ENCODE measurements around the gene TRIOBP. TPM values are rescaled to one million over a fixed set of nuclear protein-coding genes. Genes with fewer than 3 reads are reported as not detected.
A peak's percentile ranks its signal among the peaks of the same experiment; 100 is the strongest.

Gene TRIOBP
- total RNA-seq, 1 donor from 2014 or later, result 53.2 TPM

GRCh38 chr22:37749831-37750595 is 53.2 kb downstream of the TRIOBP start:
- Mint-ChIP-seq H3K27me3 (ENCODE audit: low read depth) (no peaks in the 10 kb centered on the region), H3K9me3 (no peaks in the 10 kb centered on the region), H3K4me3 (peak overlapping the region; percentile 61), H3K36me3 (ENCODE audit: low read depth) (no peaks in the 10 kb centered on the region), H3K4me1 (peaks cover 36% of the 10 kb centered on the region), H3K27ac (ENCODE audit: unreplicated experiment) (no peak overlapping the region)
- TF ChIP-seq, protein P1, sequence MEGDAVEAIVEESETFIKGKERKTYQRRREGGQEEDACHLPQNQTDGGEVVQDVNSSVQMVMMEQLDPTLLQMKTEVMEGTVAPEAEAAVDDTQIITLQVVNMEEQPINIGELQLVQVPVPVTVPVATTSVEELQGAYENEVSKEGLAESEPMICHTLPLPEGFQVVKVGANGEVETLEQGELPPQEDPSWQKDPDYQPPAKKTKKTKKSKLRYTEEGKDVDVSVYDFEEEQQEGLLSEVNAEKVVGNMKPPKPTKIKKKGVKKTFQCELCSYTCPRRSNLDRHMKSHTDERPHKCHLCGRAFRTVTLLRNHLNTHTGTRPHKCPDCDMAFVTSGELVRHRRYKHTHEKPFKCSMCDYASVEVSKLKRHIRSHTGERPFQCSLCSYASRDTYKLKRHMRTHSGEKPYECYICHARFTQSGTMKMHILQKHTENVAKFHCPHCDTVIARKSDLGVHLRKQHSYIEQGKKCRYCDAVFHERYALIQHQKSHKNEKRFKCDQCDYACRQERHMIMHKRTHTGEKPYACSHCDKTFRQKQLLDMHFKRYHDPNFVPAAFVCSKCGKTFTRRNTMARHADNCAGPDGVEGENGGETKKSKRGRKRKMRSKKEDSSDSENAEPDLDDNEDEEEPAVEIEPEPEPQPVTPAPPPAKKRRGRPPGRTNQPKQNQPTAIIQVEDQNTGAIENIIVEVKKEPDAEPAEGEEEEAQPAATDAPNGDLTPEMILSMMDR (conservative IDR thresholded peaks at IDR 0.05), result no peak
- DNase-seq (ENCODE audit: low read depth, low spot score), result no peak

DNA sequence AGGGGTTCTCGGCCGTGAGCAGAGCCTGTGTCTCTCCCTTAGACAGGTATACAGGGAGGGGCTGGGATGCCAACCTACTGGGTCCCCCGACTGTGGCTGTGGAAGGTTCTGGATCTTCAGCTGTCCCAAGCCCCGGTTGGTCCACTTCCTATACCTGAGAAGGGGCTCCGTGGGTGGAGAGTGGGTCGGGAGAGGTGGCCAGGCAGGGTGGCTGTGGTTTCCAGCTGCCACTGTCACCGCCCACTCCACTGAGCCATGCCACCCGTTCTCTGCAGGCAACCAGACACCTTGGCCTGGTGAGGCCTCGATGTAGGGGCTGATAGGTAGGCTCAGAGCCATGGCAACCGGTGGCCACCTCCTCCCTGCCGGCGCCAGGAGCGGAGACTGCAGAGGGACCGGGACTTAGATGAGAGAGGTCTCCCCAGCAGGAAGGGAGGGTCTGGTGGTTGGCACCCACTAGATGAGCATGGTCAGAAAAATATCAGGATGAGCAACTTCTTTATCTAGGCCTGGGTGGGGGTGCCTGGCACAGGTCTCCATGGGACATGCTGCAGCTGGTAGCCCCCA is 53.8 kb downstream of the TRIOBP start:
- Mint-ChIP-seq H3K4me1 (peaks cover 30% of the 10 kb centered on the region), H3K27me3 (ENCODE audit: low read depth) (no peaks in the 10 kb centered on the region), H3K36me3 (ENCODE audit: low read depth) (no peaks in the 10 kb centered on the region), H3K27ac (ENCODE audit: unreplicated experiment) (no peak overlapping the region), H3K4me3 (no peak overlapping the region), H3K9me3 (no peaks in the 10 kb centered on the region)
- TF ChIP-seq, protein P1 (conservative IDR thresholded peaks at IDR 0.05), result no peak
- DNase-seq (ENCODE audit: low read depth, low spot score), result no peak

DNA sequence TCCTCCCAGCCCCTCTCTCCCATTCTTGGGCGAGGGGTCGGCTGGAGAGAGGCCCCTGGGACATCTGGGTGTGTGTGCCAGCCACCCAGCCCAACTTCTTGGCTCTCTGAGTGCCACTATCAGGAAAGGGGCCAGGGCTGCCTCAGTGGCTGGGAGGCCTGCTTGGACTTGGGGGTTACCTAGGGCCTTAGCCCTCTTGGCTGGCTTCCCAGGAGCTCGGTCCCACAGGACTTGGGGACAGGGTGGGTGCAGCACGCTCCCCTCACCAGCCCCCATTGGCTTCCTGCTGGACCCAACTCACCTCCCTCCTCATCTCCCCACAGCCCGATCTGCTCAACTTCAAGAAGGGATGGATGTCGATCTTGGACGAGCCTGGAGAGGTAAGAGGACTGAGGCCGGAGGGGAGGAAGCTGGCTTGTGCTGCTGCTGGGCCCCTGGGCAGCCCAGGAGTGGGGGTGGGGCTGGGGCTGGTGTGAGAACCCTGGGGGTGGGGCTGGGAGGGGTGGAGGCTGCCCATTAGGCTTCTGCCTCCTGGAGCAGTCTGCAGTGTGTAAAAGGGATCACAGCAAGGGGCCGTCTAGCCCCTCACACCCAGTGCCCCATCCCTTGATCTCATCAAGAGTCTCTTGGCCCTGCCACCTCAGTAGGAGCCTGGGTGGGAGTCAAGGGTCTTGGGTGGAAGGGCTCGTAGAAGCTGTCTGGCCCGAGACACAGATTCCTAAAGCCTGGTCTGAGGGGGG is 54.8 kb downstream of the TRIOBP start:
- H3K27me3 Mint-ChIP-seq (ENCODE audit: low read depth), result no peaks in the 10 kb centered on the region
- peaks cover 30% of the 10 kb centered on the region for H3K4me1 Mint-ChIP-seq
- no peak overlapping the region for H3K27ac Mint-ChIP-seq (ENCODE audit: unreplicated experiment)
- no peak for DNase-seq (ENCODE audit: low read depth, low spot score)
- no peak overlapping the region for H3K4me3 Mint-ChIP-seq
- H3K9me3 Mint-ChIP-seq, result no peaks in the 10 kb centered on the region
- TF ChIP-seq, protein P1 (conservative IDR thresholded peaks at IDR 0.05), result no peak
- no peaks in the 10 kb centered on the region for H3K36me3 Mint-ChIP-seq (ENCODE audit: low read depth)

DNA sequence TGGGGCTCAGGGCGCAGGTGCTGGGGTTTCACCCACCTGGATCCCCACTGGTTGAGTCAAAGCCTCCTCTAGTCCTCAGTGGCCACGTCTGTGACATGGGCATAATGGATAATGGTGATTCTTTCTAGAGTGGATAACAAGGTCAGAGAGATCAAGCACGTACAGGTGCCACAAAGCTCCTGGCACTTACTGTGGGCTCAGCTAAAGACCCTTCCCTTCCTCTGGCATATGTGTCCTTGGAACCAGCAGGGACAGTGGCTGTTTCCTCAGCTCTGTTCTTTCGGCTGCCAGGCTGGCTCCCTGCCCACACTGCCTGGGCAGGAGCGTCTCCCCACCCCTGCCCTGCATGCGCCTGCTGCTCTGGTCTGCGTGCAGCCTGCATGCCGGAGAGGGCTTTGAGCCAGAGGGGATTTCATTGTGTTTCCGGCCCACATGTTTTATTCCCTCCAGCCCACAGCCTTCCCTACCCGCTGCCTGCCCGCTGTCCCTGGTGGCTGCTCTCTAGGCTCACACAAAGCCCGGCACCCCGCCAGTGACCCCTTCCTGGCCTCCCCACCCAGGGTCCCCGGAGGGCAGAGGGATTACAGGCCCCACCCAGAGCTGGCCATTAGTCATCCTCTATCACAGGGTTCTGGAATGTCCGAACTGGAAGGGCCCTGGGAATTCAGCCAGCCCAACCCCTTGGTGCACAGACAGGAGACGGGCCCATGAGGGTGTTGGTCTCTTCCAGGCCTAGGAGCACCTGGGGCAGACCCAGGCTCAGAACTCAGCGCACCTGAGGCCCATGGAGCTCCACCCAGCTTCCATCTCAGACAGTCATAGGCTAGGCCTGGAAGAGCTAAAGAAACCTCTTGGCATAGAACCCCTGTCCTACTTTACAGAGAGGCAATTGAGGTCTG is 55.6 kb downstream of the TRIOBP start:
- DNase-seq (ENCODE audit: low read depth, low spot score), result peak; percentile 30
- Mint-ChIP-seq H3K4me3 (peak overlapping the region; percentile 27), H3K4me1 (peaks cover 25% of the 10 kb centered on the region), H3K27me3 (ENCODE audit: low read depth) (no peaks in the 10 kb centered on the region), H3K36me3 (ENCODE audit: low read depth) (no peaks in the 10 kb centered on the region), H3K9me3 (no peaks in the 10 kb centered on the region), H3K27ac (ENCODE audit: unreplicated experiment) (no peak overlapping the region)
- TF ChIP-seq, protein P1 (conservative IDR thresholded peaks at IDR 0.05), result no peak

GRCh38 chr22:37753746-37754145 is 56.9 kb downstream of the TRIOBP start:
- Mint-ChIP-seq H3K27ac (ENCODE audit: unreplicated experiment) (no peak overlapping the region), H3K4me3 (no peak overlapping the region), H3K27me3 (ENCODE audit: low read depth) (no peaks in the 10 kb centered on the region), H3K9me3 (no peaks in the 10 kb centered on the region), H3K4me1 (peaks cover 13% of the 10 kb centered on the region), H3K36me3 (ENCODE audit: low read depth) (no peaks in the 10 kb centered on the region)
- no peak for DNase-seq (ENCODE audit: low read depth, low spot score)
- TF ChIP-seq, protein P1 (conservative IDR thresholded peaks at IDR 0.05), result no peak
